HG03565 (cell line): ENCODE measurements around the gene HOXD11.

Source experiments
- ATAC-seq: cut with Tn5 transposase; IDR thresholded peaks from one replicate; pipeline ENCODE4 v1.9.1; 2021; ENCODE audit warnings: mild to moderate bottlenecking, moderate library complexity; ENCODE audit not compliant: unreplicated experiment

The HOXD11 gene

GRCh38 chr2:176106581-176107539 lies at the start of gene HOXD11:
HOXD11 (plus strand) TSS chr2:176107280; CDS start chr2:176107356, 76 bp downstream.
- no peak for ATAC-seq

GRCh38 chr2:176063958-176064357 lies 43.1 kb upstream of the HOXD11 start:
- ATAC-seq = peak; percentile 75

GRCh38 chr2:176066645-176067588 lies 40.2 kb upstream of the HOXD11 start:
- no peak for ATAC-seq

GRCh38 chr2:176067589-176068418 lies 39.3 kb upstream of the HOXD11 start:
- ATAC-seq = no peak

- no peak for ATAC-seq
These were observed 38.7 kb upstream of the HOXD11 start for GRCh38 chr2:176068419-176068832.

- no peak for ATAC-seq
These were observed 35.5 kb upstream of the HOXD11 start for GRCh38 chr2:176071330-176072291.

GRCh38 chr2:176072292-176072669 lies 34.8 kb upstream of the HOXD11 start:
- ATAC-seq = no peak

- ATAC-seq = no peak
These were observed 33.9 kb upstream of the HOXD11 start for GRCh38 chr2:176072951-176073904.

GRCh38 chr2:176074919-176075425 lies 32.1 kb upstream of the HOXD11 start:
- ATAC-seq = no peak

GRCh38 chr2:176075481-176075880 lies 31.6 kb upstream of the HOXD11 start:
- no peak for ATAC-seq

- ATAC-seq = no peak
These were observed 31.0 kb upstream of the HOXD11 start for GRCh38 chr2:176076063-176076462.

- no peak for ATAC-seq
These were observed 30.3 kb upstream of the HOXD11 start for GRCh38 chr2:176076796-176077195.

GRCh38 chr2:176078541-176079284 lies 28.4 kb upstream of the HOXD11 start:
- ATAC-seq = no peak

GRCh38 chr2:176079285-176079830 lies 27.7 kb upstream of the HOXD11 start:
- ATAC-seq = no peak

- ATAC-seq = no peak
These were observed 27.1 kb upstream of the HOXD11 start for GRCh38 chr2:176079831-176080539.
